ENCODE results near the gene PAK1. TPM values are rescaled to one million over a fixed set of nuclear protein-coding genes. Genes with fewer than 3 reads are reported as not detected.

PAK1 gene
- total RNA-seq, 1 donor from 2014 or later: 127 TPM

DNA sequence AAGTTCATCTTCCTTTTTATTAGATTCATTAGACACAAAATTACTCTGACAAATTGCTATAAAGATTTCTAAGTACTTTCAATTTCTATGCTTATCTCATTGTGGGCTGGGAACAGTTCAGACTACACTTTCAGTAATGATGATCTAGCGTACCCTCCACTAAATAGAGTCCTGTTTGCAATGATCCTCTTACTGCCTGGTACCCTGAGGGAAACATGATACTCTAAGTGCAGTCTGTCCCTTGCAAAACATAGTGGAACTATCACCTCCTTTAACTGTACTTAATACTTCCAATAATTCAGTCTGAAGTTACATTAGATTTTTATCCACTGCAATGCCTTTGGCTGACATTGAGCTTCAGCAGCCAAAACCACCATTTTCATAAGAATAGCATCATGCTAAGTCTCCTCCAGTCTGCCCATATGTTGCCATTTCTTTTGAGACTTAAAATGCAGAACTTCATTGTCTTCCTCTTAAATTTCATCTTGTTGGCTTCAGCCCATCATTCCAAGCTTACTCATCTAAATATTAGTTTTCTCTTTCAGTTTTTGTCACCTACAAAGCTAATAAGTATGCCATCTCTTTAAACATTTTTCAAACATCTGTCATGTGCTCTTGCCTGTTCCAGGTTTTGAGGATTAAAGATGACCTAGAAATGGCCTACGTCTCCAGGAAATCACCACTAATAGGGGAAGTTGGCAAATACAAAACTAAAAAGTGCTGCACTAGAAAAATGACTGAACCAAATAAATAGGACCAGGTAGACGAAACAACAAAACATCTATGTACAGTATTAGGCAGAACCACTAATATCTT is 55.5 kb downstream of the PAK1 start:
- Mint-ChIP-seq H3K4me3 (ENCODE audit: low read depth) (no peak overlapping the region), H3K27me3 (no peaks in the 10 kb centered on the region), H3K27ac (no peak overlapping the region), H3K9me3 (ENCODE audit: low read depth) (no peaks in the 10 kb centered on the region), H3K4me1 (ENCODE audit: low read depth) (peaks cover 36% of the 10 kb centered on the region), H3K36me3 (ENCODE audit: insufficient read depth) (no peaks in the 10 kb centered on the region)
- TF ChIP-seq, protein P1, sequence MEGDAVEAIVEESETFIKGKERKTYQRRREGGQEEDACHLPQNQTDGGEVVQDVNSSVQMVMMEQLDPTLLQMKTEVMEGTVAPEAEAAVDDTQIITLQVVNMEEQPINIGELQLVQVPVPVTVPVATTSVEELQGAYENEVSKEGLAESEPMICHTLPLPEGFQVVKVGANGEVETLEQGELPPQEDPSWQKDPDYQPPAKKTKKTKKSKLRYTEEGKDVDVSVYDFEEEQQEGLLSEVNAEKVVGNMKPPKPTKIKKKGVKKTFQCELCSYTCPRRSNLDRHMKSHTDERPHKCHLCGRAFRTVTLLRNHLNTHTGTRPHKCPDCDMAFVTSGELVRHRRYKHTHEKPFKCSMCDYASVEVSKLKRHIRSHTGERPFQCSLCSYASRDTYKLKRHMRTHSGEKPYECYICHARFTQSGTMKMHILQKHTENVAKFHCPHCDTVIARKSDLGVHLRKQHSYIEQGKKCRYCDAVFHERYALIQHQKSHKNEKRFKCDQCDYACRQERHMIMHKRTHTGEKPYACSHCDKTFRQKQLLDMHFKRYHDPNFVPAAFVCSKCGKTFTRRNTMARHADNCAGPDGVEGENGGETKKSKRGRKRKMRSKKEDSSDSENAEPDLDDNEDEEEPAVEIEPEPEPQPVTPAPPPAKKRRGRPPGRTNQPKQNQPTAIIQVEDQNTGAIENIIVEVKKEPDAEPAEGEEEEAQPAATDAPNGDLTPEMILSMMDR (IDR thresholded peaks at IDR 0.05; ENCODE audit: unreplicated experiment): no peak
- no peak for DNase-seq (ENCODE audit: low spot score, unreplicated experiment)

DNA sequence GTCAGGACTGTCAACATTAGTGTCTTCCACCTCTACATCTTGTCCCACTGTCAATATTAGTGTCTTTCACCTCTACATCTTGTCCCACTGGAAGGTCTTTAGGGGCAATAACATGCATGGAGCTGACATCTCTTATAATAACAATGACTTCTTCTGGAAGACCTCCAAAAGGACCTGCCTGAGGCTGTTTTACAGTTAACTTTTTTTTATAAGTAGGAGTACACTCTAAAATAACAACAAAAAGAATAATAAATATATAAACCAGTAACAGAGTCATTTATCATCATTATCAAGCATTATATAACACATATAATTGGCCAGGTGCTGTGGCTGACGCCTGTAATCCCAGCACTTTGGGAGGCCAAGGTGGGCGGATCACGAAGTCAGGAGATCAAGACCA is 57.5 kb downstream of the PAK1 start:
- Mint-ChIP-seq H3K4me3 (ENCODE audit: low read depth) (no peak overlapping the region), H3K27me3 (no peaks in the 10 kb centered on the region), H3K27ac (no peak overlapping the region), H3K4me1 (ENCODE audit: low read depth) (peaks cover 29% of the 10 kb centered on the region), H3K9me3 (ENCODE audit: low read depth) (no peaks in the 10 kb centered on the region), H3K36me3 (ENCODE audit: insufficient read depth) (no peaks in the 10 kb centered on the region)
- TF ChIP-seq, protein P1 (IDR thresholded peaks at IDR 0.05; ENCODE audit: unreplicated experiment): no peak
- DNase-seq (ENCODE audit: low spot score, unreplicated experiment): no peak

DNA sequence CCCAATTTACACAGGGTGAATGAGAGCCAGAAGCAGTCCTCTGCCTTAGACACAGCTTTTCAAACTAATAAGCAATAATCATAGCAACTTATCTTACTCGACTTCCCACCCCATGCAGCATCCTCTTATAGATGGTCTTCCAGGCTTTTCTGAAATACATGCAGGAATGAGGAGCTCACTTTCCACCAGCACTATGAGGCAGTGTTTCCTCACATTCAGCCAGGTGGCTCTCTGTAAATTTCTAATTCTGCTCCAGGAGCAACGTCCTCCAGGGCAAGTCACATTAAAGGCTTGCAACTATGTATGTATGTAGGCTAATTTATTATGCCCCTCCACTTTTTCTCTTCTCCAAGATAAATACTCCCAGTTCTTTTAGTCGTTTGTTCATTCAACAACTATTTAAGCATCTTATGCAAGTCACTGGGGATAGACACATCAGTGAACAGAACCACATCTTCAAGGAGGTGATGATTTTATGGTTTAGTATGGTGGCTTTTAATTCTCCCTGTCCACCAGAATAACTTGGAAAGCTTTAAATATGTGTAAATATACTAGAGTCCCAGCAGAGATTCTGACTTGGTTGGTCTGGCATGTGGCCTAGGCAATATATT is 59.9 kb downstream of the PAK1 start:
- Mint-ChIP-seq H3K4me1 (ENCODE audit: low read depth) (peaks cover 15% of the 10 kb centered on the region), H3K27ac (no peak overlapping the region), H3K9me3 (ENCODE audit: low read depth) (no peaks in the 10 kb centered on the region), H3K36me3 (ENCODE audit: insufficient read depth) (no peaks in the 10 kb centered on the region), H3K27me3 (peaks cover 3% of the 10 kb centered on the region), H3K4me3 (ENCODE audit: low read depth) (no peak overlapping the region)
- no peak for DNase-seq (ENCODE audit: low spot score, unreplicated experiment)
- TF ChIP-seq, protein P1 (IDR thresholded peaks at IDR 0.05; ENCODE audit: unreplicated experiment): no peak

DNA sequence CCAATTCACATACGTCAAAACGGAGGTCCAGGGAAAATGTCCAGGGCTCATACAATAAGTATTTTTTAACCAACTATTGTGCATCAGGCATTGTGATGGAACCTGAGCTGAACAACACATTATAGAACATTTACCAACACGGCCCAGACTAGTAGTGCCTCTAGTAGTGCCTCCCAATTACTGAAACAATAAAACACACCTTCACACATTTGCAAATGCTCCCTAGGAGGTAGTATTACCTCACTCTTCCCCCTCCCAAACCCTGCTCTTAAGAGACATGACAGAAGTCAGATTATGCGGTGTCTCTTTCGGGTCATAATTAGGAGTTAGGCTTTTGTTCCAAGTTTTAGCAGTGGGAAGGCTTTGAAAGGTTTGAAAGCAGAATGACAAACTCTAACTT is 61.1 kb downstream of the PAK1 start:
- Mint-ChIP-seq H3K4me1 (ENCODE audit: low read depth) (peaks cover 12% of the 10 kb centered on the region), H3K9me3 (ENCODE audit: low read depth) (no peaks in the 10 kb centered on the region), H3K27me3 (peaks cover 3% of the 10 kb centered on the region), H3K36me3 (ENCODE audit: insufficient read depth) (no peaks in the 10 kb centered on the region), H3K27ac (peak overlapping the region; percentile 3), H3K4me3 (ENCODE audit: low read depth) (no peak overlapping the region)
- TF ChIP-seq, protein P1 (IDR thresholded peaks at IDR 0.05; ENCODE audit: unreplicated experiment): no peak
- DNase-seq (ENCODE audit: low spot score, unreplicated experiment): no peak

DNA sequence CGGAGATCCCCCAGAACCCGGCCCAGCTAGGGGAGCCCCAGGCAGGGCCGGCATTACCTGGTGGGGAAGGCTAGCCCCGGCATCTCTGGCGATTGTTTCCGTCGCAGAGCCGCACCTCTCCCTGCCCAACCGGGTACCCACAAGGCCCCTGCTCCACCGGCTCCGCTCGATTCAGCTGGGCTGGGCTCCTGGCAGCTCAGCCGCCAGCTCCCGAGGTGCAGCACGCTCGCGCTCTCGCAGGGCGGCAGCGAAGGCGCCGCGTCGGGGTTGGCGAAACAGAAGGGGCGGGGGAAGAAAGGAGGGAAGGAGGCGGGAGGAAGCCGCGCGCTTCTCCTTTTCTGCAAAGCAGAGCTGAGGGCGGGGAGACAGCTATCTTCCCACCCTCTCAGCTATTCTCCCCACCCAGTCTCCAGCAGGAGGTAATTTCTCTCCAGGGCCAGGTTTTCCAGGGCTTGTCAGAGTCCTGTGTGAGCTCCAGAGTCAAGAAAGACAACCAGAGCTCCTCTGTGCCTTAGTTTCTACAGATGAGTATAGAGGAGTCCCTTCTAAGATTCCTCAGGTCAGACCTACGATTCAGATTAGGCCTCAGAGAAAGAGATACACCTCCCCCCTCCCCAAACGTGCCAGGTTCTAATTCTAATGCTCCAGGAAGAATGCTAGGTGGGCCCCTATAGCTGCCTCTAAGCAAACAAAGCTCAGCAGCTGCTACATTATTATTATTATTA is 62.0 kb downstream of the PAK1 start:
- no peaks in the 10 kb centered on the region for H3K36me3 Mint-ChIP-seq (ENCODE audit: insufficient read depth)
- TF ChIP-seq, protein P1 (IDR thresholded peaks at IDR 0.05; ENCODE audit: unreplicated experiment): peak; percentile 10
- peak overlapping the region; percentile 44 for H3K4me3 Mint-ChIP-seq (ENCODE audit: low read depth)
- H3K4me1 Mint-ChIP-seq (ENCODE audit: low read depth): peaks cover 14% of the 10 kb centered on the region
- H3K27ac Mint-ChIP-seq: no peak overlapping the region
- peak; percentile 59 for DNase-seq (ENCODE audit: low spot score, unreplicated experiment)
- no peaks in the 10 kb centered on the region for H3K9me3 Mint-ChIP-seq (ENCODE audit: low read depth)
- H3K27me3 Mint-ChIP-seq: peaks cover 3% of the 10 kb centered on the region
